Stimulated activated CD4-positive, alpha-beta T cell treated with anti-CD3 and anti-CD28 coated beads, Interleukin-4, amount 100 ng/mL, for 48 hours (primary cell): ENCODE measurements around the gene SMC3.
A peak's percentile ranks its signal among the peaks of the same experiment; 100 is the strongest.
"Not testable (repeated sequence)": the region's sequence is repeated elsewhere in the genome, so short reads cannot be mapped to it uniquely, and the experiment has no call there.

Experiments used
- DNase-seq, 2 donors: peaks; one replicate each; pipeline ENCODE4 v3.0.0-alpha.2; 2020; ENCODE audit warnings: low read depth in 2 of 2

The SMC3 gene

GRCh38 chr10:110576220-110576619, 8.7 kb downstream of the SMC3 start:
- DNase-seq, result no peak

GRCh38 chr10:110577056-110577455, 9.6 kb downstream of the SMC3 start:
- DNase-seq, result no peak

GRCh38 chr10:110584006-110584405, 16.5 kb downstream of the SMC3 start:
- DNase-seq, result no peak

GRCh38 chr10:110591760-110592159, 24.3 kb downstream of the SMC3 start:
- no peak for DNase-seq

- no peak for DNase-seq
Measured at GRCh38 chr10:110597476-110597875, 30.0 kb downstream of the SMC3 start.

- peak in 1 of 2 donors; percentile 20 for DNase-seq
Measured at GRCh38 chr10:110600487-110601101, 33.1 kb downstream of the SMC3 start.

GRCh38 chr10:110601581-110601980, 34.1 kb downstream of the SMC3 start:
- no peak for DNase-seq

- DNase-seq, result no peak
Measured at GRCh38 chr10:110608087-110608486, 40.6 kb downstream of the SMC3 start.

GRCh38 chr10:110609605-110610004, 42.1 kb downstream of the SMC3 start:
- no peak for DNase-seq

GRCh38 chr10:110610308-110610774, 42.8 kb downstream of the SMC3 start:
- DNase-seq, result peak in 1 of 2 donors; percentile 27

- DNase-seq, result not testable (repeated sequence)
Measured at GRCh38 chr10:110610781-110611180, 43.3 kb downstream of the SMC3 start.

- no peak for DNase-seq
Measured at GRCh38 chr10:110612087-110612486, 44.6 kb downstream of the SMC3 start.

GRCh38 chr10:110612629-110613028, 45.1 kb downstream of the SMC3 start:
- DNase-seq, result no peak

- peak in 1 of 2 donors; percentile 34 for DNase-seq
Measured at GRCh38 chr10:110613341-110613995, 46.0 kb downstream of the SMC3 start.

GRCh38 chr10:110613996-110614495, 46.6 kb downstream of the SMC3 start:
- no peak for DNase-seq

- DNase-seq, result no peak
Measured at GRCh38 chr10:110615057-110615747, 47.7 kb downstream of the SMC3 start.

- no peak for DNase-seq
Measured at GRCh38 chr10:110616493-110617033, 49.1 kb downstream of the SMC3 start.

- DNase-seq, result no peak
Measured at GRCh38 chr10:110617425-110618229, 50.1 kb downstream of the SMC3 start.

GRCh38 chr10:110618230-110618610, 50.7 kb downstream of the SMC3 start:
- peak in 1 of 2 donors; percentile 38 for DNase-seq

- no peak for DNase-seq
Measured at GRCh38 chr10:110619514-110620397, 52.3 kb downstream of the SMC3 start.

GRCh38 chr10:110620398-110620719, 52.9 kb downstream of the SMC3 start:
- no peak for DNase-seq
